Ascending aorta (tissue), 2 donors: ENCODE measurements around the gene MCTP1. TPM values are rescaled to one million over a fixed set of nuclear protein-coding genes. Genes with fewer than 3 reads are reported as not detected.

ENCODE experiments used
- DNase-seq, 2 donors: peaks; one replicate each; pipeline ENCODE4 v3.0.0-alpha.2; 2019; ENCODE audit warnings: low spot score in 2 of 2
- H3K27ac ChIP-seq, 2 donors: fragments of 200-600 bp; sonication (generic); one replicate each; pipeline ENCODE4 v1.5.1; 2016 to 2017; ENCODE audit warnings: mild to moderate bottlenecking in 1 of 2
- H3K27me3 ChIP-seq: fragments of 200-600 bp; sonication (generic); one replicate; pipeline ENCODE4 v1.5.1; 2017
- H3K36me3 ChIP-seq, 2 donors: fragments of 200-600 bp; sonication (generic); one replicate each; pipeline ENCODE4 v1.5.1; 2016
- H3K4me1 ChIP-seq, 2 donors: fragments of 200-600 bp; sonication (generic); one replicate each; pipeline ENCODE4 v1.5.1; 2016 to 2017; ENCODE audit warnings: mild to moderate bottlenecking in 1 of 2
- H3K4me3 ChIP-seq, 2 donors: fragments of 200-600 bp; sonication (generic); one replicate each; pipeline ENCODE4 v1.5.1; 2016 to 2017; ENCODE audit warnings: mild to moderate bottlenecking in 1 of 2
- H3K9me3 ChIP-seq, 2 donors: fragments of 200-600 bp; sonication (generic); one replicate each; pipeline ENCODE4 v1.5.1; 2016
- intact Hi-C: fragments of 100-400 bp; cut with DNase I; formaldehyde crosslinking; loops from one replicate; pipeline ENCODE4 v1.15.1; 2023
- total RNA-seq: library from RNA; depleted of rRNA; stranded (reverse); fragments of >200 nt; gene quantifications from one replicate; pipeline ENCODE4 v1.1.0, GENCODE V29; 2016
- TF ChIP-seq, protein P1 (sequence below), 3 experiments: fragments of 200-600 bp in 2 of 3; fragments of 450-650 bp in 1 of 3; sonication (generic) in 2 of 3; IDR thresholded peaks; one replicate each; pipeline ENCODE4 v1.5.1; 2016 to 2019; ENCODE audit warnings: antibody characterized with exemption in 3 of 3, mild to moderate bottlenecking in 1 of 3, moderate library complexity in 1 of 3

MCTP1 gene
- total RNA-seq, 1 donor from 2014 or later, result 112 TPM

DNA sequence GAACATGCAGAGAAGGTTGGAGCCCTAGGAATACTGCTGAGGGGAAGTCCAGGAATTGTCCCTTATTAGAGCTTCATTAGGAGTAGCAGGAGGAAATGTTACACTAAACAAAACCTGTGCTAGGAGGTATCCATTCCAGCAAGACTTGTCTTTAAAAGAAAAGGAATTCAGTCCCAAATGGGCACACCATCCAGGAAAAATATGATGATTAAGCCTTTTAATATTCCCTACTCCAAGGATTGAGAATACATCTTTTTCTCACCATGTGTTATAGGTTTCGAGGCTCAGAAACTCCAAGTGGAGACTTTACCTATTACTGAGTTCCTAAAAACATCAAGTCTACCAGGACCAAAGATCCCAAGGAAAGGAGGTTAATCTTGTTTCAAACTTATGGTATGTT is 179.3 kb downstream of the MCTP1 start:
- Histone ChIP-seq H3K4me1 (no peaks in the 10 kb centered on the region), H3K27me3 (no peaks in the 10 kb centered on the region), H3K27ac (no peak overlapping the region), H3K36me3 (no peaks in the 10 kb centered on the region), H3K4me3 (no peak overlapping the region), H3K9me3 (no peaks in the 10 kb centered on the region)
- intact Hi-C loops, result no loop called here
- TF ChIP-seq, protein P1, sequence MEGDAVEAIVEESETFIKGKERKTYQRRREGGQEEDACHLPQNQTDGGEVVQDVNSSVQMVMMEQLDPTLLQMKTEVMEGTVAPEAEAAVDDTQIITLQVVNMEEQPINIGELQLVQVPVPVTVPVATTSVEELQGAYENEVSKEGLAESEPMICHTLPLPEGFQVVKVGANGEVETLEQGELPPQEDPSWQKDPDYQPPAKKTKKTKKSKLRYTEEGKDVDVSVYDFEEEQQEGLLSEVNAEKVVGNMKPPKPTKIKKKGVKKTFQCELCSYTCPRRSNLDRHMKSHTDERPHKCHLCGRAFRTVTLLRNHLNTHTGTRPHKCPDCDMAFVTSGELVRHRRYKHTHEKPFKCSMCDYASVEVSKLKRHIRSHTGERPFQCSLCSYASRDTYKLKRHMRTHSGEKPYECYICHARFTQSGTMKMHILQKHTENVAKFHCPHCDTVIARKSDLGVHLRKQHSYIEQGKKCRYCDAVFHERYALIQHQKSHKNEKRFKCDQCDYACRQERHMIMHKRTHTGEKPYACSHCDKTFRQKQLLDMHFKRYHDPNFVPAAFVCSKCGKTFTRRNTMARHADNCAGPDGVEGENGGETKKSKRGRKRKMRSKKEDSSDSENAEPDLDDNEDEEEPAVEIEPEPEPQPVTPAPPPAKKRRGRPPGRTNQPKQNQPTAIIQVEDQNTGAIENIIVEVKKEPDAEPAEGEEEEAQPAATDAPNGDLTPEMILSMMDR (IDR thresholded peaks at IDR 0.05), result no peak
- no peak for DNase-seq

DNA sequence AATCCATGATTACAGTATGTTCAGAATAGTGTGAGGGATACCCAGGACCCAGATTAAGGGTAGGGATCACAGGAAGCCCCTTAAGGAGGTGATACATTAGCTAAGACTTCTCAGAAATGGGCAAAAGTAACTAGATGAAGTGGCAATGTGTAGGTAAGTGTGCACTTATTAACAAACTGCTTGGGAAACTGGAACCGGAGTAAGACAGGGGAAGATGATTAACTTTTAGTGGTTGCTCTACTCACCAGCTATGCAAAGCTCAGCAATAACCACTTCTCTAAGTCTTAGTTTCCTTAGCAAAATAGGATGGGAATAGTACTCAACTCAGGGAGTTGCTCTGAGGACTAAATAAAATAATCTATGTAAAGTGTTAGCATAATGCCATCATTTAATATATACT is 182.2 kb downstream of the MCTP1 start:
- Histone ChIP-seq H3K27ac (no peak overlapping the region), H3K36me3 (no peaks in the 10 kb centered on the region), H3K27me3 (no peaks in the 10 kb centered on the region), H3K4me1 (no peaks in the 10 kb centered on the region), H3K9me3 (no peaks in the 10 kb centered on the region), H3K4me3 (no peak overlapping the region)
- intact Hi-C loops, result no loop called here
- TF ChIP-seq, protein P1 (IDR thresholded peaks at IDR 0.05), result no peak
- no peak for DNase-seq

DNA sequence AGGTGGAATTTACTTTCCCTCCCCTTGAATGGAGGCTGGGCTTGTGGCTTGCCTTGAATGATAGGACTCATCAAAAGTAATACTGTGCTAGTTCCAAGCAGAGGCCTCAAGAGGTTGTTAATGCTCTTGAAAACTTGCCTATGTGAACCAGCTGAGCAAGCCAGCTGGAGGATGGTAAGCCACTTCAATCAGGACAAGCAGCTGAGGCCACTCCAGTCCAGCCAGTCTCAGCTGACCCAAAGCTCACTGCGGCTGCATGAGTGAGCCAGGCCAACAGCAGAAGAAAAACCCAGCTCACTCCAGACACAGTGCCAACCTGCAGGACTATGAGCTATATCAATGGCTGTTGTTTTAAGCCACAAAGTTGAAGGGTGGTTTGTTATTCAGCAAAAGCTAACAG is 182.8 kb downstream of the MCTP1 start:
- Histone ChIP-seq H3K4me1 (no peaks in the 10 kb centered on the region), H3K4me3 (no peak overlapping the region), H3K27me3 (no peaks in the 10 kb centered on the region), H3K9me3 (no peaks in the 10 kb centered on the region), H3K36me3 (no peaks in the 10 kb centered on the region), H3K27ac (no peak overlapping the region)
- DNase-seq, result no peak
- TF ChIP-seq, protein P1 (IDR thresholded peaks at IDR 0.05), result no peak
- intact Hi-C loops, result no loop called here

DNA sequence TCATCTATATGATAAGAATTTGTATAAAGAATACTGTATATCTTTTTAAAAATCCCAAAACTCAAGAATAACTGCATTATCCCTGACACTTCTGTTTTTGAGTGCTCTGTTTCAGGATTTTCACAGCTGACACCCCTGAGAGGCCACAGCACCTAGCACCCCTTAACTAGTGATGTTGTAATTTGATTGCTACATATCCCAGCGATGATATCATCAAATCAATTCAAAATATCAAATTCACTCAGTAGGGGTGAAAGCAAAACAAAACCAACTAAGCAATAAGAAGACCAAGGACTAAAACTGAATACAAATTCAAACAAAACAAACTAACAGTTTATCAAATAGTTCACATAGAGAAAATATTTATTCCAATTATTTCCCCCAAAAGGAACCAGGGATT is 184.3 kb downstream of the MCTP1 start:
- no peaks in the 10 kb centered on the region for H3K9me3 ChIP-seq
- no peak overlapping the region for H3K27ac ChIP-seq
- TF ChIP-seq, protein P1 (IDR thresholded peaks at IDR 0.05), result no peak
- H3K4me3 ChIP-seq, result no peak overlapping the region
- no peaks in the 10 kb centered on the region for H3K36me3 ChIP-seq
- DNase-seq, result no peak
- no peaks in the 10 kb centered on the region for H3K27me3 ChIP-seq
- no peaks in the 10 kb centered on the region for H3K4me1 ChIP-seq
- intact Hi-C loops, result no loop called here

DNA sequence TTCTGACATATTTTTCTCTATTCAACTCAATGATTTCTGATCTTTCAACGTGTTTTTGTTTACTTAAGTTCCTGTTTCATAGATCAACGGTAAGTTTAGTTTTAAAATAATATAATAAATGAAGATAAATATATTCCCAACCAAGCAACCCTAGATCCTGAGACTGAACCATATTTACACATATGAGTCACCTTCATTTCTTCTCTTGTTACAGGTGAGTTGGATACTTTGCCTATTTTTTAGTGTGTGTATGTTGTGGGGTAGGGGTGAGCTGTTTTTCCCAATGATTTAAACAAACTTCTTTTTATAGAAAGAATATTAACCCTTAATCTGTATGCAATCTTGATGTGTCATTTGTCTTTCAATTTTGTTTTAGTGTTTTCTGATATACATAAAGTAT is 186.9 kb downstream of the MCTP1 start:
- H3K36me3 ChIP-seq, result no peaks in the 10 kb centered on the region
- H3K27me3 ChIP-seq, result no peaks in the 10 kb centered on the region
- no peak for DNase-seq
- no peak overlapping the region for H3K4me3 ChIP-seq
- H3K9me3 ChIP-seq, result no peaks in the 10 kb centered on the region
- TF ChIP-seq, protein P1 (IDR thresholded peaks at IDR 0.05), result no peak
- no peak overlapping the region for H3K27ac ChIP-seq
- H3K4me1 ChIP-seq, result no peaks in the 10 kb centered on the region
- intact Hi-C loops, result no loop called here

DNA sequence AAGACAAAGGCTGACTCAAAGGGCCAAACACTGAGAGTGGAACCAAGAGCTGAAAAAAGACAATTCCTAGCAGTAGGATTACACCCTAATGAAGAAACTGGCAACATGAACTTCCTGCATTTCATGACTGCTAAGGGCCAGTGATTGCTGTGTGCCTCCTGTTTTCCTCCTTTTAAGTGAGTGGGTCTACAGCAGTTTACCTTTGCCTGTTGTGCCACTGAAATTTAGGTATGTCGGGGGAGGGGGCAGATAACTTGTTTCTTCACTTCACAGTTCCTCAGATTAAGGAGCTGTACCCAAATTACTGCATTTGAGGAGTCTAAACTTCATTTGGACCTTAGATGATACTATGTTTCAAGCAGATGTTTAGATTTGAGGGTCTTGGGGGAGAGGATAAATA is 191.7 kb downstream of the MCTP1 start:
- no peaks in the 10 kb centered on the region for H3K4me1 ChIP-seq
- no peaks in the 10 kb centered on the region for H3K36me3 ChIP-seq
- H3K27me3 ChIP-seq, result no peaks in the 10 kb centered on the region
- no peak overlapping the region for H3K4me3 ChIP-seq
- no peak for DNase-seq
- no peak overlapping the region for H3K27ac ChIP-seq
- TF ChIP-seq, protein P1 (IDR thresholded peaks at IDR 0.05), result no peak
- intact Hi-C loops, result no loop called here
- no peaks in the 10 kb centered on the region for H3K9me3 ChIP-seq
